Measurements from ENCODE around the gene NTMT2. TPM values are rescaled to one million over a fixed set of nuclear protein-coding genes. Genes with fewer than 3 reads are reported as not detected.

The NTMT2 gene
- not detected in 2 replicates for total RNA-seq

GRCh38 chr1:170145770-170146676 lies at the start of gene NTMT2:
Gene NTMT2 (plus strand): TSS chr1:170145959. CDS start chr1:170146108, 149 bp downstream.

Other genes with a start within 250 kb of the NTMT2 start
- gene KIFAP3, start 71.3 kb upstream of the NTMT2 start, total RNA-seq, result 42.9 and 49.0 TPM in 2 replicates

Measured in regular cardiac myocyte (primary cell).